Measurements from ENCODE around the gene VIPR2.

VIPR2 gene

DNA sequence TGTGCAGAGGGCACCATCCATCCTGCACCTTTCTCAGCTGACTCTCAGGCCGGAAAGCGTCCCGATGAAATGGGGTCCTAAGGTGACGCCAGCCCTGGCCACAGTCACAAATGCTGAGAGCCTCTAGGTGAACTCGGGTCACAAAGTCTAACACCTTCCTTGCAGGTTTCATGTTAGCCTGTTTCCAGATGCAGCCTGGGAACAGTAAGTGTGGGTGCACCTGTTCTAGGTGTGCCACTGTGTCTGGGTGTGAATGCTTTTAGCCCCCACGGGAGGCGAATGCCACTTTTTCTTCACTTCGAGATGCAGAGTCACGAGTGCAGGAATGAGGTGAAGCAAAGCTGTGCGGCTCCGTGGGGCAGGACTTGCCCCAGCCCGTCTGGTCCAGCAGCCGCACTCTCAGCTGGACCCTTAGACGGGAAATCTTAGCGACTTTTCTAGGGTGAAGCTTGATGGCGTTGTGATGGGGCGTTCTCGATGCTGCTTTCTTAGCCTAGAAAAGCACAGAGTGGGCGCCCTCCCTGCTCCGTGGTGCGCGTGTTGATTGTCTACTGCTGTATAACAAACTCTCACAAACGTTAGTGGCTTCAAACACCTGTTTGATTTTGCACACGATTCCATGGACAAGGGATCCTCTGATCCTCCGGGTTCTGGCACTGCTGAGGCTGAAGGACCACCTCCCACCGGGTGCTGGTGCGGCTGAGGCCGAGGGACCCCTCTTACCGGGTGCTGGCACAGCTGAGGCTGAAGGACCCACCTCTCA, 13.6 kb upstream of the VIPR2 start:
- DNase-seq (ENCODE audit: low read depth, low spot score): no peak
- H3K27ac ChIP-seq: no peak overlapping the region

DNA sequence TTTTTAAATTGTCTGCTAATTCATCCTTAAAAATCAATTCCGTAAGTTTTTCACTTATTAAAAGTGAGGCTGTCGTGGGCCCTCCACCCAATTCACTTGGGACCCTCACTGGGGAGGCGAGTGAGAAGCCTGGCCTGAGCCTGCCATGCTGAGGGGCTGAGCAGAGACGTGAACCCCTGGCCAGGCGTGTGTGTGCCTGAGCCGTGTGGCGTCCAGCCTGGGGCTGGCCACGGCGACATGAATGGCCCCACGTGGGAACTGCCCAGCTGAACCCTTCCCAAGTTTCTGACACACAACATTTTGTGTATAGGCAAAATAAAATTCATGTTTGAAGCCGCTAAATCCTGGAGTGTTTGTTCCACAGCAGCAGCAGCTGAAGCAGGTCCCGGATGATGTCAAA, 13.0 kb upstream of the VIPR2 start:
- H3K27ac ChIP-seq: no peak overlapping the region
- DNase-seq (ENCODE audit: low read depth, low spot score): no peak

DNA sequence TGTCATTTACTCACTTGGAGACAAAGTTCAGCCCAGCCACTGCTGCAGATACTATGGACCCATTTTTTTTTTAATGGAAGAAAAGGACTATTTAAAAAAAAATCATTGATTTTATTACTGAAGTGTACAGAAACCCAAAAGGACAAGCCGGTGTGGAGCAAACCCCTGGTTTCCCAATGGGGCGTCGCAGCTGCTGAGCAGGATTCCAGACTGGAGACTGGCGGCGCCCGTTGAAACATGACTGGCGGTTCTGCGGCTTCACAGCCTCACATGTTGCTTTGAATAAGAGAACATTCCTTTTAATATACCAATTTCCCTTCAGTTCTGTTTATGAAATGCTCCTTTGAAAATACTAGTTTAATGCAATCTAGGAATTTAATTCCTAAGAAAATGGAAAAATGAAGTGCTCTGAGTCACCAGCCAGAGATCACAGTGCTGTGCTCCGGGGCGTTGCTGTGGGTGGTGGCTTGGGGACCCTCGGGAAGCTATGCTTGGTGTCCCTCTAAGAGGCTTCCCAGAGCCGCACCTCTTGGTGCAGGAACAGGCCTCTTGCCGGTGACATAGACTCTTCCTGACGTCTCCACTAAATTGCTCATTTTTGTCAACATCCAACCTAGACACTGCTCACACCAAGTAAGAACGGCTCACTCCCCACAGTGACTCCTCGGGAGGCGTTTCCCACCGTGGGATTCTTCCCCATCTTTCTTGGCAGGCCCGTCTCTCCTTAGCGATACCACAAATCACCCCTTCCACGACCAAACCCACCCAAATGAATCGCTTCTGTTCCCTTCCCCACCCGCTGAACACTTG, 12.0 kb upstream of the VIPR2 start:
- DNase-seq (ENCODE audit: low read depth, low spot score): no peak
- no peak overlapping the region for H3K27ac ChIP-seq

DNA sequence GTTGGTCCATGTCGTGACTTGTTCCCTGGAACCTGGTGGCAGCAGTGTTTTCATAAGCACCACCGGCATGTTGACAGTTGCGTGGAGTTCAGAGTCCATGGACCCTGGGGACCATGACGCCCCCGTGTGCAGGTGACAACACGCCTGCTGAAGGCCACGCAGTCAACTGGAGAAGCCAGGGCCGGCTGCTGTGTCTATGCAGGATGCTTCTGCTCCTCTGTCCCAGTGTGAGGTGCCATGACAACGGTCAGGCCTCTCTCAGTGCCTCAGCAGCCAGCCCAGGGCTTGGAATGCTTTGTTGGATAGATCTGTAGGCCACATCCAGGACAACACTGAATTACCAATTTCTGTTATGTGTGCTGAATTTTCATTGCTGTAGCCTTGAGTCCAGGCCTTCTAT, 10.7 kb upstream of the VIPR2 start:
- no peak for DNase-seq (ENCODE audit: low read depth, low spot score)
- H3K27ac ChIP-seq: no peak overlapping the region

DNA sequence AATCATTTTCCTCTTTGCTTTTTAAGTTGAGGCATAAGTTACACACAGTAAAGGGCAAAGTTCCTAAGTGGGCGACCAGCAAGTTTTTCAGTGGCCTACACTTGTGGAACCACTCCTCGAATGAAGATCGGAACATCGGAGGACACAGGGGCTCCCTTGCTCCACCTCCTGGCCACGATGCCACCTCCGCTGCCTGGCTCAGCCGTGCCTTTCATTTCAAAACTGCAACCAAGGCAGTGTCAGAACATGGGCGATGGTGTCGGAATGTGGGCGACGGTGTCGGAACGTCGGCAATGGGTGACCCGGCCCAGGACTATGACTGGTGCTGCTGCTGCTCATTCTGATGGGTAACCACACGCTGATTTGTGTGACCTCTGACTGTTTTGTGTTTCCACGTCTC, 9.6 kb upstream of the VIPR2 start:
- no peak for DNase-seq (ENCODE audit: low read depth, low spot score)
- no peak overlapping the region for H3K27ac ChIP-seq

DNA sequence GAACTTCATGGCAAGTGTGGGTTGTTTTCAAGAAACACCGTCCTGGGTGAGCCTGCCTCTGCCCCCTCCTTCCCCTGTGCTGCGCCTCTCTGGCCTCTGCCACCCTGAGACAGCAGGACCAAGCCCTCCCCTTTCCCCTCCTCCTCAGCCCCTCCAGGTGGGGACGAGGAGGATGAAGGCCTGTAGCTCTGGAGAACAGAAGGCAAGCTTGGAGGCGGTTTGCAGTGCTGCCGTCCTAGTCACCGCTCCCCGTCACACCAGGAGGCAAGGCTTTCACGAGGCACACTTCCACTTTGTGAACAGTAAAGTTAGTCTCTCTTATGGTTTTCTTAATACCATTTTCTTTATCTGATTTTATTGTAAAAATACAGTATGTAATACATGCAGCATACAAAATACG, 8.8 kb upstream of the VIPR2 start:
- no peak overlapping the region for H3K27ac ChIP-seq
- no peak for DNase-seq (ENCODE audit: low read depth, low spot score)

DNA sequence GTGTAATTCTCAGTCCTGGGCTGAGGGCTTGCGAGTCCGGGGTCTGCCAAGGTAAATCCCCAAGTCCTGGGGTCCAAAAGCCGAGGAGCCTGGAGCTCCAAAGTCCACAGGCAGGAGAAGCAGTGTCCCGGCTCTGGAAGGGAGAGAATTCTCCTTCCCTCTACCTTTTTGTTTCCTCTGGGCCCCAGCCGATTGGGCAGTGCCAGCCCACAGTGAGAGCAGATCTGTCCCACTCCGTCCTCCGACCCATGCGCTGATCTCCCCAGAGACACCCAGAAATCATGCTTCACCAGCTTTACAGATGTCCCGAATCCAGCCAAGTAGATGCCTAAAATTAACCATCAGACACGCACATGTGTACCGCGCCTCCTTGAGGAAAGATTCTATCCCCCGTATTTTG, 8.1 kb upstream of the VIPR2 start:
- no peak for DNase-seq (ENCODE audit: low read depth, low spot score)
- no peak overlapping the region for H3K27ac ChIP-seq

DNA sequence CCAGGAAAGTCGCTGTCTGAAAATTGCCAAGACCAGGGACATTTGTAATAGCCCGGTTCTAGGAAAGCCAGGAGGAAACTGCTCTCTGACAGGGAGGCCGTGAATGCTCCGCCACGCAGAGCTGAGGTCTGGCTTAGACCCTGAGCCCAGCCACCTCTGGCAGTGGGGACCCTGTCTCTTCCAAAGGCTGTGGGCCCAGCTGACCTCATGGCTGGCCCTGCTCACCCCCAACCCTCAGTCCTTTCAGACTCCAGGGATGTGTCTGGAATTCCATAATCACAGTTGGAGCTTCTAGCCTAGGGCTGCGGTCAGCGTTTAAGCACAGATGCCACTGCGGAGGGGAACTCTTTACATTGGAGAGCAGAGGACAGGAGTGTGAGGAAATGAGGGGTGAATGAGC, 6.6 kb upstream of the VIPR2 start:
- no peak overlapping the region for H3K27ac ChIP-seq
- no peak for DNase-seq (ENCODE audit: low read depth, low spot score)

DNA sequence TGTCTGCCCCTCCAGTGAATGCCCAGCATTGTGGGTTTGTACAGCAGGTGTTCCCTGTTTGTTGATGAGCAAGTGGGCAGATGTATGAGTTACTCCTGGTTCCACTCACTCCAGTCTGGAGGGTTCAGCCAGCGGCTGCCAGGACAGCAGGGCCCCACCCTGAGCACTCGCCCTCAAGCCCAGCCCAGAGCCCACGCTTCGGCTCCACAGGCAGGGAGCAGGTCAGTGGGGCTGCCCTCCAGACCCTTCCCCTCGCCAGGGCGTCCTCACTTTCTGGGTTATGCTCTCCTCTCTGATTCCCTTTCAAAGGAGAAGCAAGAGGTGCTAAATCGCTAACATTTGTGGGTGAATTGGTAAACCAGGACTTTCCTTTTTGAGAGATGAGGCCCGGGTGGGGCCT, 4.8 kb upstream of the VIPR2 start:
- no peak for DNase-seq (ENCODE audit: low read depth, low spot score)
- H3K27ac ChIP-seq: no peak overlapping the region

DNA sequence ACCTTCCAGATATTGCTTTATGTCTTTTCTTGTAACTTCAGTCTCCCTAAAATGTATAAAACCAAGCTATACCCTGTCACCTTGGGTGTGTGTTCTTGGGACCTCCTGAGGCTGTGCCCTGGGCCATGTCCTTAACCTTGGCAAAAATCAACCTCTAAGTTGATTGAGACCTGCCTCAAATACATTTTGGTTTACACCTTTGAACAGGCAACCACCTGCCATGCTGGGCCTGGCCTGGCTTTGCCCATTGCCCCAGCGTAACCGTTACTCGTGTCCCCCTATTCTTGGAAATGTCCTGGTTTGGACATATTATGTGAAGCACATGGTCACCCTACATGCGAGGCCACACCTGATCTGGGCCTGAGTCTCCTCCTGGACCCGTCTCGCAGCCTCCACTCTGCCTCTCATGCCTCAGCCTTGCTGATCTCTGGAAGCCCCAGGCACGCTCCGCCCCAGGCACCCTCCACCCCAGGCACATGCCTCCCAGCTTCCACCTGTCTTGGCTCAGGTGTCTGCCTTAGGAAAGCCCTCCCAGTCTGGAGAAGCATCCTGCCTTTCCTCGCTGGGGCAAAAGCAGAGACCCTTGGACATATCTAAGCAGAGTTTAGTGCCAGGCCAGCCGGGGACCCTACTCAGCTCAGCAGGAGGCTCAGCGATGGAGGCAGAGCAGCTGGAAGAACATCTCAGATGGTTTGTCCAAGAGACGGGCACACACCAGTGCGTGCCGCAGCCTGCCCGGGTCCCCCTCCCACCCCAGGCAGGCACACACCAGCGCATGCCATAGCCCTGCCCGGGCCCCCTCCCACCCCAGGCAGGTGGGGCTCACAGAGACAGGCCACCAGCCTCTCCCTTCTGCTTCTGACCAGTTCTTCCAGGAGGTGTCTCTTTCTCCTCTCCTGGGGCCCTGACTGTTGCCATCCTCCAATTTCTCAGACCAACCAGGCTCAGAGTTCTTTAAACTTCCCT, 4.0 kb upstream of the VIPR2 start:
- no peak overlapping the region for H3K27ac ChIP-seq
- no peak for DNase-seq (ENCODE audit: low read depth, low spot score)

DNA sequence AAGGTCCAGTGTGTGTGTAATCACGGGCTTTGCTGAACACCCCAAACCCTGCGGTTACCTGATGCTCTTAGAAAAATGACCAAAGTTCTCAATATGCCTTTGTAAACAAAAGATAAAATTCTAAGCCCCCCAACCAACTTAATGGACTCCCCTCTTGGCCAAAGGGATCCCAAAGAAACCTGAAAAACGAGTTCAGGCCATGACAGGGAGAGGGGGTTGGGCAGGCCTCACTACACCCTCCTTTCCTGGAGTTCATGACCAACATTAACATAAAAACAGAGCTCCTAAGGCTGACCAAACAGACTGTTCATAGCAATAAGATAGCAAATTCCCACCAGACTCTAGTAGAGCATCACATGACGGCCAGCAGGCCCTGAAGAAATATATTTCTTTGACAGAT, 3.0 kb upstream of the VIPR2 start:
- no peak overlapping the region for H3K27ac ChIP-seq
- DNase-seq (ENCODE audit: low read depth, low spot score): no peak

DNA sequence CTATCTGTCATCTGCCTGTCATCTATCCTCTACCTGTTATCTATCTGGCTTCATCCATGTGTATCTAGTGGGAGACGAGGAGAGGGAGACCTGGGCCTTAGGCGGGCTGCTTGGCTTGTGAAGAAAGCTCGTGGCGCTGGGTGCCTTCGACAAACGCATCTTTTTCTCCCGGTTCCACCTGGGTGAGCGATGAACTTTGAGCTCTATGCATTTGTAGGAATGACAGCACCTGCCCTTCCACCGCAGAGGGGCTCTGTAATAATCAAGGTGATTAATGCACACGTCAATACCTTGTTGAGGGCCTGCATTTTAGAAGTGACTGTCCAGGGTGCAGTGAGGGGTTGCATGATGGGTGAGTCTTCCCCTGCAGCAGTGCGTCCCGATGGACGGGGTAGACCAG, 2.6 kb upstream of the VIPR2 start:
- H3K27ac ChIP-seq: no peak overlapping the region
- no peak for DNase-seq (ENCODE audit: low read depth, low spot score)

DNA sequence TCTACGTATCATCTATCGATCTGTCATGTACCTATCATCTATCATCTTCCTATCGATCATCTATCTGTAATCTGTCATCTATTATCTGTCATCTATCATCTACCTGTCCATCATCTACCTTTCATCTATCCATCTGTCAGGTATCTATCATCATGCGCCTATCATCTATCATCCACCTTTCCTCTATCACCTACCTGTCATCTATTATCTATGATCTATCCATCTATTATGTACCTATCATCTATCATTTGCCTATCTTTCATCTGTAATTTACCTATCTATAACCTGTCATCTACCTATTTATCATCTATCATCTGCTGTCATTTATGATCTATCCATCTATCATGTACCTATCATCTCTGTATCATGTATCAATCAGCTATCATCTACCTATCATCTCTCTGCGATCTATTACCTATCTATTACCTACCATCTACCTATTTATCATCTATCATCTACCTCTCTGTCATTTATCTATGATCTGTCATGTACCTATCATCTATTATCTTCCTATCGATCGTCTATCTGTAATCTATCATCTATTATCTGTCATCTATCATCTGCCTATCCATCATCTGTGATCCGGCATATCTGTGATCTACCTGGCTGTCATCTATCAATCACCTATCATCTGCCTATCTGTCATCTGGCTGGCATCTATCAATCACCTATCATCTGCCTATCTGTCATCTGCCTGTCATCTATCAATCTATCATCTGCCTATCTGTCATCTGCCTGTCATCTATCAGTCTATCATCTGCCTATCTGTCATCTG, 1.6 kb upstream of the VIPR2 start:
- no peak overlapping the region for H3K27ac ChIP-seq
- no peak for DNase-seq (ENCODE audit: low read depth, low spot score)

DNA sequence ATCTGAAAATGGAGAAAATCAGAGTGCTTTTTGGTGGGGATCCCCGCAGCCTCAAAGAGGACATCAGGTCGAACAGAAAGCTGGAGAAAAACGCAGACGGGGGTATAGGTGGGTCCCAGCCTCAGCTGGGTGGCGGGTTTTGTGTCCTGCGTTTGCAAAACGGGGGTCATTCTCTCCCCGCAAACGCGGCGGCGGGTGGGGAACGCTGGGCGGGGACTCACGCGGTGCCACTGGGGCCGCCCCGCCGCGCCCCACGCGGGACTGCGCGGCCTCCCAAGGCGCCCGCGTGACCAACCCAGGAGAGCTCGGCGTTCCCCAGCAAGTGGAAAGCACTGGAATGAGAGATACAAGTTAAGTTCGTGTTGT, 806 bp upstream of the VIPR2 start:
- no peak overlapping the region for H3K27ac ChIP-seq

DNA sequence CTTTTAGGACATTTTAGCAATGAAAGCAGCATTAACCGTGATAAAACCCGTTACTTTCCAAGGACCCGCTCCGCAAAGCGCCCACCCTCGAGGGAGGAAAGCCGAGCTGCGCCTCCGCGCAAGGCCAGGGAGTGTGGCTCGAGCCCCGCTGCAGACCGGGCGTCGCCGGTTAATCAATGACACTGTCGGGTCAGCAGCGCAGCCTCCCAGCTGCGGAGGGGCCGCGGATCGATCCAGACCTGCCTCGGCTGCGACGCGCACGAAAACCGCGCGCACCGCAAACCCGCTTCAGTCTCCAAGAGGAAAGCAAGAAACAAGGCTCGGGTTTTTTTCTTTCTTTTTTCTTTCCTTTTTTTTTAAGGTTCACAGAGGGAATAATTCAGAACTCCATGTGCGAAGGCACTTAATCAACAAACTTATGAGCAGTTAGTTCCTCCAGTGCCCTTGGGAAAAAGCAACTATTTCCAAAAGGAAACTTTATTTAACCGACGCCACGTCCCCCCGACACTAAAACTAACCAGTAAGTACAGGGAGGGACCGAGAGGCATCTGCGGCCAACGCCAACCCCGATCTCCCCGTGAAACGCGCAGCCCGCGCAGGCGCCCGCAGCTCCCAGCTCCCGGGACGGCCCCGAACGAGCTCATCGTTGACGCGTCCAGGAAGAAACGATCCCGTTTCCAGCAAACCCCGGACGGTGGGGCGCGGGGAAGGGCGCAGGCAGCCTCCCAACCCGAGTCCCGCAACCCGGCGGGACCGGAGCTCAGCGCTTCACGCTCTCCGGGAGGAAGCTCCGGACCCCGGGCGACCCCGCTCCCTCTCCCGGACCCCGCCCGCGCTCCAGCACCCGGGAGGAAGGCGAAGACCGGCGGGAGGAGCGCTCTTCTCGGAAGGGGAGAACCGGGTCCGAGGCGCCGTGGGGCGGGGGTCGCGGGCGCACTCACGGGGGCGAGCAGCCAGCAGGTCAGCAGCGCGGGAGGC, 598 bp downstream of the VIPR2 start:
- no peak for DNase-seq (ENCODE audit: low read depth, low spot score)
- no peak overlapping the region for H3K27ac ChIP-seq

More for the DNA sequence above, 806 bp upstream of the VIPR2 start:
- DNase-seq (ENCODE audit: low read depth, low spot score): no peak

DNA sequence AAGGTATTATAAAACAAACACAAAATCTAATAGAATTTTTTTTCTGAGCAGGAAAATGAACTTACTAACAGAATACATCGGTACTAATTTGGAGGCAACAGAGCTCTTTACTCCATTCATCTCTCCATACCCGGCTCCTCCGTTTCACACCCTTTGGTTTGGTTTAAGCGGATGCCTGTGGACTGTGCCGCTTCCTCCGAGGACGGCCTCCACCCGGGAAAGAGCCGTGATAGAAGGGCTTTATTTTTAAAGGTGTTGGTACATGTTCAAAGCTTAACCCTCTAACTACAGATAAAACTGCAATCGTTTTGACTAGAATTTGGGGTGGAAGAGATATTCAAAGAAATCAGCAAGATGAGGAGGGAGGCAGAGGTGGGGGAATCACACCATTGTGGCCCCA, 1.9 kb downstream of the VIPR2 start:
- H3K27ac ChIP-seq: no peak overlapping the region
- DNase-seq (ENCODE audit: low read depth, low spot score): no peak

DNA sequence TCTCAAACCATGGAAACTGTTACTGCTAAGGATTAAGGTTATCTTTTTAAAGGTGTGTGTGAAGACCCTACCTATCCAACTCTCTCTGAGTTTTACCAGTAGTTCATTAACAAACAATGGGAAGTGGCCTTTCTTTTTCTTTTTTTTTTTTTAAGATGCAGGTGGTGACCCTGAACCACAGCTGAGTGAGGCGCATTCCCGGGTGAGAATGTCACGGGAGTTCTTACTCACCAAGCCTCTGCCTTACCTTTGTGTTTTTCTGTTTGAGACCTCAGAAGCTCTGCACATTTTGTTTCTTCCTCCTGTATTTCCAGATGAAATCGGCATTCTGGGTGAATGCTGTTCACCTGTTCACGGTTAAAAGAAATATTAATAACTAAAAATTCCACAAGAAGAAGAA, 2.5 kb downstream of the VIPR2 start:
- no peak overlapping the region for H3K27ac ChIP-seq
- no peak for DNase-seq (ENCODE audit: low read depth, low spot score)

DNA sequence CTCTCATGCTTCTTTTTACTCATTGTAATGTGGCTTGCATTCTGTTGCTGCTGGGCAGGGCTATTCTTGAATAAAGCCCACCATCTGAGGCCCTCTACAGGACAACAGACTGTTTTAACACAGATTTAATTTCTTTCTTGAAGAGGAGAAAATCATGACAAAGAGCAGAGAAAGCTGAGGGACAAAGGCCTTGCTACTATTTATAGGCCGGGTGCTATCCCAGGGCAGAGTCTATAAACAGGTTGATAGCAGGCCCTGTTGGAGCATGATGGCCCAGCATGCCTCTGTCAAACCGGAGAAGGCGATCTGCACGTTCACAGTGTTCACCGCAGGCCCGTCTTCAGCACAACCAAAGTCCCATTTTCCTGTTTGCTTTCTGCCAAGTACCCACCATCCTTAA, 3.0 kb downstream of the VIPR2 start:
- H3K27ac ChIP-seq: no peak overlapping the region
- DNase-seq (ENCODE audit: low read depth, low spot score): no peak

DNA sequence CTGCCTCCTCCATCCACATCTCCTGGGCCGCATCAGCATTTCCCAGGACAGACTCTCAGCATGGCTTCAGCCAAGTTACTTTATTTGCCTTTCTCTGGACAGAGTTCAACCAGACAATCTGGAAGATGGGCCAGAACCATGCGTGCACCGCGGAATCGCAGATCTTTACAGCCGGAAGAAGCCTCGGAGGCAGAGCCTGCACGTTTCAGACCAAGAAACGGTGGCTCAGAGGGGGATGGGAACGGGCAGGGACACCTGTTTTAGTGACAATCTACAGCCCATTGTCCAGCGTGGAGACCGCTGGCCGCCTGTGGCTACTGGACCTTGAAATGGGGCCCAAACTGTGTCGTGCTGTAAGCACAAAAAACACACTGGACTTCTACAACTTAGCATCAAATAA, 3.5 kb downstream of the VIPR2 start:
- DNase-seq (ENCODE audit: low read depth, low spot score): no peak
- H3K27ac ChIP-seq: no peak overlapping the region
